Right kidney (tissue), 9 donors: ENCODE measurements around the gene TUBB1.
A peak's percentile ranks its signal among the peaks of the same experiment; 100 is the strongest.
"Not testable (repeated sequence)": the region's sequence is repeated elsewhere in the genome, so short reads cannot be mapped to it uniquely, and the experiment has no call there.

Source experiments
- DNase-seq: peaks from one replicate; pipeline ENCODE4 v3.0.0-alpha.2; 2016
- long read RNA-seq, 8 donors: transcript quantifications; one replicate each; lab custom pipeline, GENCODE V29; 2026

TUBB1 gene
- long read RNA-seq, donor 1, partial matches to known transcripts = 3,101 of 3,113 reads
- long read RNA-seq, donor 1, other reads (novel, unspliced or antisense) = 12 of 3,113 reads
- long read RNA-seq, donor 2, partial matches to known transcripts = 2,099 of 2,104 reads
- long read RNA-seq, donor 2, other reads (novel, unspliced or antisense) = 5 of 2,104 reads
- long read RNA-seq, donor 3 = 0 reads
- long read RNA-seq, donor 4, partial matches to known transcripts = 0 of 1 reads
- long read RNA-seq, donor 4, other reads (novel, unspliced or antisense) = 0 of 1 reads
- long read RNA-seq, donor 5, partial matches to known transcripts = 2,250 of 2,251 reads
- long read RNA-seq, donor 5, other reads (novel, unspliced or antisense) = 0 of 2,251 reads
- long read RNA-seq, donor 6 = 0 reads
- long read RNA-seq, donor 7, partial matches to known transcripts = 7 of 7 reads
- long read RNA-seq, donor 7, other reads (novel, unspliced or antisense) = 0 of 7 reads
- long read RNA-seq, donor 8, partial matches to known transcripts = 0 of 1 reads
- long read RNA-seq, donor 8, other reads (novel, unspliced or antisense) = 0 of 1 reads

GRCh38 chr20:59019217-59019616, at the start of gene TUBB1:
Gene TUBB1 (plus strand): TSS chr20:59019429. CDS start chr20:59019523, 94 bp downstream.
- no peak for DNase-seq

DNA sequence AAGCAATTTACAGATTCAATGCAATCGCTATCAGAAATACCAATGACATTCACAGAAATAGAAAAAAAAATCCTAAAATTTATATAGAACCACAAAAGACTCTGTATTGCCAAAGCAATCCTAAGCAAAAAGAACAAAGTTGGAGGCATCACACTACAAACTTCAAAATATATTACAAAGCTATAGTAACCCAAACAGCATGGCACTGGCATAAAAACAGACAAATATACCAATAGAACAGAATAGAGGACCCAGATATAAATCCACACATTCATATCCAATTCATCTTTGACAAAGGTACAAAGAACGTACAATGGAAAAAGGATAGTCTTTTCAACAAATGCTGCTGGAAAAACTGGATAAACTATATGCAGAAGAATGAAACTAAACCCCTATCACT, 49.8 kb upstream of the TUBB1 start:
- DNase-seq = no peak

DNA sequence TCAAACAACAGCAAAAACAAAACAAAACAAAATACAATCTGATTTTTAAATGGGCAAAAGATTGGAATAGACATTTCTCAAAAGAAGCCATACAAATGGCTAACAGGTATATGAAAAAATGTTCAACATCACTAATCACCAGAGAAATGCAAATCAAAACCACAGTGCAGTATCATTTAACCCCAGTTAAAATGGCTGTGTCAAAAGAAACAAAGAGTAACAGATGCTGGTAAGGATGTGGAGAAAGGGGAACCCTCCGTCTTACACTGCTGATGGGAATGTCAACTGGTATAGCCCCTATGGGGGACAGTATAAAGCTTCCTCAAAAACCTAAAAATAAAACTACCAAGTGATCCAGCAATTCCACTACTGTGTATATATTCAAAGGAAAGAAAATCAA, 49.1 kb upstream of the TUBB1 start:
- DNase-seq = no peak

DNA sequence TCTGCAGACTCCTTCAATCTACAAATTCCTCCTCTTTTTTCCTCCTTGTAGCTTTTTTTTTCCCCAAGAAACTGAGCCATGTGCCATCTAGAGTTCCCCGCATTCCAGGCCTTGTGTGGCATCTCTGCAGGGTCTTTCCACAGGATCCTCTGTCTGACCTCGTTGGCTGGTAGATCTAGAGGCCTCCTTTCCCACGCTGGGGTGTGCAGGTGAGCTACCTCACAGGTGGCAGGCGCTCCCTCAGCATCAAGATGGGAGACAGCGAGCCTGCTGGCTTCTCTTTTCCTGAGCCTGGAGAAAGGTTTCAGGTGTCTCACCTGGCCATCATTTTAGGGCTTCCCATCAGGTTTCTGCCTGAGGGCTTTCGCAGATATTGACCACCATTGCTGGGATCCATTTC, 47.8 kb upstream of the TUBB1 start:
- no peak for DNase-seq

- no peak for DNase-seq
Observed at GRCh38 chr20:58973179-58973578, 46.0 kb upstream of the TUBB1 start.

GRCh38 chr20:58973866-58974265, 45.4 kb upstream of the TUBB1 start:
- DNase-seq = no peak

GRCh38 chr20:58975353-58975752, 43.9 kb upstream of the TUBB1 start:
- DNase-seq = no peak

GRCh38 chr20:58976061-58976730, 43.0 kb upstream of the TUBB1 start:
- DNase-seq = no peak

GRCh38 chr20:58978351-58979190, 40.7 kb upstream of the TUBB1 start:
- no peak for DNase-seq

DNA sequence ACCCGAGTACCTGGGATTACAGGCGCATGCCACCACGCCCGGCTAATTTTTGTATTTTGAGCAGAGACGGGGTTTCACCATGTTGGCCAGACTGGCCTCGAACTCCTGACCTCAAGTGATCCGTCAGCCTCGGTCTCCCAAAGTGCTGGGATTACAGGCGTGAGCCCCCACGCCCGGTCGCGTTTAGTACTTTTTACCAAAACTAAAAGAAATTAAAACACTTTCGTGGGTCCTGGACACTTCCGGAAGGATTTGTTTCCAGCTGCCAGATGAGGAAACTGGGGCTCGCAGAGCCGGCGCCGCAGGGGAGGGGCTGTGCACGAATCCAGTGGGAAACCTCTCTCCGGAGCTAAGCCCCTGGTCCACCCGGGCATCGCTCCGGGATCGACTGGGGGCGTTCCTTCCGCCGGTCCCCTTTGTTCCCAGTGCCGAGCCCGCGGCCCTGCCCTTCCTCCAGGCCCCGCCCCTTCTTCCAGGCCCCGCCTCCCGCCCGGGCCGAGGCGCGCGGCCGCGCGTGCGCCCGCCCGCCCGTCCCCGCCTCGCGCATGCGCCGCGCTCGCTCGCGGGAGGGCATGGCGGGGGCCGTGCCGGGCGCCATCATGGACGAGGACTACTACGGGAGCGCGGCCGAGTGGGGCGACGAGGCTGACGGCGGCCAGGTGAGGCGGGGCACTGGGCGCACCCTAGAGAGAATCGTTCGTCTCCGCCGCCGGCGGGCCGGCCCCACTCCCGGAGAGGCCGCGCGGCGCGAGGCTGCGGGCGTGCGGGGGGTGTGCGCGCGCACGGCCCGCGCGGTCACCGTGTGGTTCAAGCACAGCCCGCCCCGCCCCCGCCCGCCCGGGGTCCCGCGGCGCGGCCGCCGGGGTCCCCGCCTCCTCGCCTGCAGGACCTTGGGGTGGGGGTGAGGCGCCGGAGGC, 38.3 kb upstream of the TUBB1 start, which contains the start of gene NELFCD:
Gene NELFCD, plus strand, starts transcription at position 546 of the 917 bp plus-strand sequence. Its CDS starts 54 bp downstream, at position 600.
- peak; percentile 88 for DNase-seq

DNA sequence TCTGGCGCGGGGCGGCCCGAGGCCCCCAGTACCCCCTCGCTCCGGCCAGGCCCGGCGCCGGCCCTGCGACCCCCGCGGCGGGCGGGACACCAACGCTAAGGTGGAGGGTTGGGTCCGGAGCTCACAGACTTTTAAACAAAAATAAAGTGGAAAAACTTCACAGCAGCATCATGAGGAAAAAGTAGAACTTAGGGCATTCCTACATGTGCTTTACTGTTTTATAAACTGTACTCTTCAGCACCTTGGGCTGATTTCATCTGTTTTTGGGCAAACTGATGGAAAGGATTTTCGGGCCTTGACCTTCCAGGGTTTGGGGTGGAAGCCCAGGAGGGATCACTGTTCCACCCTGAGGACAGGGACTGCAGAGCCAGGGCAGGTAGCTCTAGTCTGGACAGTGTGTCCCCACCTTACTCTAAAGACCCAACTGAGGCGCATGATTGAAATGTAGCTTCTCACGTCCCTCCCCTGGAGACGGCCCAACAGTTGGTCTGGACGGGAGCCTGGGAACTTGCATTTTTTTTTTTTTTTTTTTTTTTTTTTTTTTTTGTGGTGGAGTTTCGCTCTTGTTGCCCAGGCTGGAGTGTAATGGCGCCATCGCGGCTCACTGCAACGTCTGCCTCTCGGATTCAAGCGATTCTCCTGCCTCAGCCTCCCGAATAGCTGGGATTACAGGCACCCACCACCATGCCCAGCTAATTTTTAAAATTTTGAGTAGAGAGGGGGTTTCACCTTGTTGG, 37.4 kb upstream of the TUBB1 start:
- peak; percentile 74 for DNase-seq

- DNase-seq = no peak
Observed at GRCh38 chr20:58982406-58983114, 36.7 kb upstream of the TUBB1 start.

- DNase-seq = not testable (repeated sequence)
Observed at GRCh38 chr20:58983115-58983468, 36.1 kb upstream of the TUBB1 start.

- DNase-seq = no peak
Observed at GRCh38 chr20:58984691-58985090, 34.5 kb upstream of the TUBB1 start.

- no peak for DNase-seq
Observed at GRCh38 chr20:58985656-58986055, 33.6 kb upstream of the TUBB1 start.

- no peak for DNase-seq
Observed at GRCh38 chr20:58986286-58986967, 32.8 kb upstream of the TUBB1 start.

GRCh38 chr20:58986968-58987517, 32.2 kb upstream of the TUBB1 start:
- no peak for DNase-seq

GRCh38 chr20:58987790-58988564, 31.3 kb upstream of the TUBB1 start:
- no peak for DNase-seq
